HCT116 (cell line): Measurements from ENCODE around the gene TTLL6.
A peak's percentile ranks its signal among the peaks of the same experiment; 100 is the strongest.

Experiments
- CBX3 ChIP-seq: IDR thresholded peaks from 2 replicates; pipeline ENCODE4 v1.6.1; 2012; ENCODE audit warnings: low read depth
- FOSL1 ChIP-seq: IDR thresholded peaks from 2 replicates; pipeline ENCODE4 v1.6.1; 2012; ENCODE audit warnings: low read depth
- POLR2A ChIP-seq: IDR thresholded peaks from 2 replicates; pipeline ENCODE4 v1.7.0; 2011; ENCODE audit warnings: borderline replicate concordance; ENCODE audit not compliant: insufficient read depth, insufficient read length; ENCODE audit errors: extremely low read depth
- POLR2AphosphoS5 ChIP-seq: IDR thresholded peaks from 2 replicates; pipeline ENCODE4 v1.6.1; 2011; ENCODE audit warnings: mild to moderate bottlenecking, low read depth, low read length, moderate library complexity
- RAD21 ChIP-seq: IDR thresholded peaks from 2 replicates; pipeline ENCODE4 v1.6.1; 2012; ENCODE audit warnings: low read depth, mild to moderate bottlenecking
- TCF7L2 ChIP-seq: IDR thresholded peaks from 2 replicates; pipeline ENCODE4 v1.7.0; 2011; ENCODE audit warnings: borderline replicate concordance, inconsistent platforms; ENCODE audit not compliant: insufficient read depth, insufficient read length; ENCODE audit errors: extremely low read depth
- TF ChIP-seq, protein P1 (sequence below), 3 experiments: fragments of 200-600 bp in 1 of 3; sonication (generic) in 1 of 3; IDR thresholded peaks in 2 of 3; conservative IDR thresholded peaks in 1 of 3; 2 replicates each; pipeline ENCODE4 v1.5.1; 2012 to 2017; ENCODE audit warnings: low read depth in 2 of 3, low read length in 2 of 3, antibody characterized with exemption in 1 of 3, borderline replicate concordance in 1 of 3, control low read depth in 1 of 3, mild to moderate bottlenecking in 1 of 3, mixed read lengths in 1 of 3, mixed run types in 1 of 3, moderate library complexity in 1 of 3; ENCODE audit not compliant: insufficient read depth in 1 of 3
- TF ChIP-seq, protein P2 (sequence below): IDR thresholded peaks from 2 replicates; pipeline ENCODE4 v1.6.1; 2012; ENCODE audit warnings: low read depth

DNA sequence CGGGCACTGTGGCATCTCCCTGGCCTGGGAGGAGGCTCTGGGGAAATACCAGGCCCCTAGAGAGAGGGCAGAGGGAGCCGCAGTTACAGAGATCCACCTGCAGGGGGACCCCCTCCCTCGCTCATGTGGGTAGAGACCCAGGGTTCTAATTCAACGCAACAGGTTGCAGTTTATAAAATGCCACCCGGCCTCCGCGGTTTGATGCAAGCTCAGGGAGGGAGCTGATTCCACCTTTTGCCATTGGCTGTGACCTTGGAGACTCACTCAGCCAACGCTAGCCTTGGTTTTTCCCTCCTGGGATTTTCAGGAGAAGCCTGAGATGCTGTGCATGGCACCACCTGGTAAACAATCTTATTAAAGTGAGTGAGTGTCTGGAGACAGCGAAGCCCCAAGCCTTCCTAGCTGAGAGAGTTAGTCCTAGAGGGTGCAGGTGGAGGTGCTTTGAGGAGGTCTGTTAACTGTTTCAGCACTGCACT is 12.1 kb downstream of the TTLL6 start:
- peak; percentile 99 for TF ChIP-seq RAD21
- TF ChIP-seq, protein P1, sequence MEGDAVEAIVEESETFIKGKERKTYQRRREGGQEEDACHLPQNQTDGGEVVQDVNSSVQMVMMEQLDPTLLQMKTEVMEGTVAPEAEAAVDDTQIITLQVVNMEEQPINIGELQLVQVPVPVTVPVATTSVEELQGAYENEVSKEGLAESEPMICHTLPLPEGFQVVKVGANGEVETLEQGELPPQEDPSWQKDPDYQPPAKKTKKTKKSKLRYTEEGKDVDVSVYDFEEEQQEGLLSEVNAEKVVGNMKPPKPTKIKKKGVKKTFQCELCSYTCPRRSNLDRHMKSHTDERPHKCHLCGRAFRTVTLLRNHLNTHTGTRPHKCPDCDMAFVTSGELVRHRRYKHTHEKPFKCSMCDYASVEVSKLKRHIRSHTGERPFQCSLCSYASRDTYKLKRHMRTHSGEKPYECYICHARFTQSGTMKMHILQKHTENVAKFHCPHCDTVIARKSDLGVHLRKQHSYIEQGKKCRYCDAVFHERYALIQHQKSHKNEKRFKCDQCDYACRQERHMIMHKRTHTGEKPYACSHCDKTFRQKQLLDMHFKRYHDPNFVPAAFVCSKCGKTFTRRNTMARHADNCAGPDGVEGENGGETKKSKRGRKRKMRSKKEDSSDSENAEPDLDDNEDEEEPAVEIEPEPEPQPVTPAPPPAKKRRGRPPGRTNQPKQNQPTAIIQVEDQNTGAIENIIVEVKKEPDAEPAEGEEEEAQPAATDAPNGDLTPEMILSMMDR (IDR thresholded peaks at IDR 0.05 in 2 of 3, conservative IDR thresholded peaks at IDR 0.05 in 1 of 3; ENCODE audit: borderline replicate concordance in 1 of 3, insufficient read depth in 1 of 3, low read depth in 2 of 3, low read length in 2 of 3): peak; percentile 97 to 100 (median 100)
- no peak for TF ChIP-seq POLR2A
- TF ChIP-seq, protein P2, sequence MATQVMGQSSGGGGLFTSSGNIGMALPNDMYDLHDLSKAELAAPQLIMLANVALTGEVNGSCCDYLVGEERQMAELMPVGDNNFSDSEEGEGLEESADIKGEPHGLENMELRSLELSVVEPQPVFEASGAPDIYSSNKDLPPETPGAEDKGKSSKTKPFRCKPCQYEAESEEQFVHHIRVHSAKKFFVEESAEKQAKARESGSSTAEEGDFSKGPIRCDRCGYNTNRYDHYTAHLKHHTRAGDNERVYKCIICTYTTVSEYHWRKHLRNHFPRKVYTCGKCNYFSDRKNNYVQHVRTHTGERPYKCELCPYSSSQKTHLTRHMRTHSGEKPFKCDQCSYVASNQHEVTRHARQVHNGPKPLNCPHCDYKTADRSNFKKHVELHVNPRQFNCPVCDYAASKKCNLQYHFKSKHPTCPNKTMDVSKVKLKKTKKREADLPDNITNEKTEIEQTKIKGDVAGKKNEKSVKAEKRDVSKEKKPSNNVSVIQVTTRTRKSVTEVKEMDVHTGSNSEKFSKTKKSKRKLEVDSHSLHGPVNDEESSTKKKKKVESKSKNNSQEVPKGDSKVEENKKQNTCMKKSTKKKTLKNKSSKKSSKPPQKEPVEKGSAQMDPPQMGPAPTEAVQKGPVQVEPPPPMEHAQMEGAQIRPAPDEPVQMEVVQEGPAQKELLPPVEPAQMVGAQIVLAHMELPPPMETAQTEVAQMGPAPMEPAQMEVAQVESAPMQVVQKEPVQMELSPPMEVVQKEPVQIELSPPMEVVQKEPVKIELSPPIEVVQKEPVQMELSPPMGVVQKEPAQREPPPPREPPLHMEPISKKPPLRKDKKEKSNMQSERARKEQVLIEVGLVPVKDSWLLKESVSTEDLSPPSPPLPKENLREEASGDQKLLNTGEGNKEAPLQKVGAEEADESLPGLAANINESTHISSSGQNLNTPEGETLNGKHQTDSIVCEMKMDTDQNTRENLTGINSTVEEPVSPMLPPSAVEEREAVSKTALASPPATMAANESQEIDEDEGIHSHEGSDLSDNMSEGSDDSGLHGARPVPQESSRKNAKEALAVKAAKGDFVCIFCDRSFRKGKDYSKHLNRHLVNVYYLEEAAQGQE: no peak
- no peak for TF ChIP-seq FOSL1
- no peak for TF ChIP-seq CBX3
- TF ChIP-seq POLR2AphosphoS5: no peak
- peak; percentile 41 for TF ChIP-seq TCF7L2
